Activated CD4-positive, alpha-beta T cell treated with anti-CD3 and anti-CD28 coated beads for 4 hours (primary cell): ENCODE data around the gene UBE2L5.

ENCODE experiments used
- DNase-seq, 2 donors: peaks; one replicate each; pipeline ENCODE4 v3.0.0-alpha.2; 2020

The UBE2L5 gene

GRCh38 chr13:30422054-30422839 lies at the start of gene UBE2L5:
TSS of gene UBE2L5 (plus strand) at chr13:30422493. CDS start at chr13:30427991, 5,498 bp downstream.
- peak; percentile 44 to 68 for DNase-seq

- DNase-seq: peak; percentile 26 to 28
These were observed 48.6 kb upstream of the UBE2L5 start for GRCh38 chr13:30373727-30374126.

GRCh38 chr13:30375265-30375835 lies 46.9 kb upstream of the UBE2L5 start:
- DNase-seq: no peak

GRCh38 chr13:30376426-30377311 lies 45.6 kb upstream of the UBE2L5 start:
- peak; percentile 53 to 56 for DNase-seq

- DNase-seq: no peak
These were observed 45.0 kb upstream of the UBE2L5 start for GRCh38 chr13:30377312-30377685.

- DNase-seq: no peak
These were observed 44.1 kb upstream of the UBE2L5 start for GRCh38 chr13:30378191-30378590.

GRCh38 chr13:30381049-30381448 lies 41.2 kb upstream of the UBE2L5 start:
- no peak for DNase-seq

GRCh38 chr13:30382836-30383525 lies 39.3 kb upstream of the UBE2L5 start:
- no peak for DNase-seq

GRCh38 chr13:30388406-30389283 lies 33.6 kb upstream of the UBE2L5 start:
- DNase-seq: no peak

GRCh38 chr13:30391956-30392680 lies 30.2 kb upstream of the UBE2L5 start:
- no peak for DNase-seq

- DNase-seq: no peak
These were observed 29.6 kb upstream of the UBE2L5 start for GRCh38 chr13:30392681-30393045.

GRCh38 chr13:30394751-30395191 lies 27.5 kb upstream of the UBE2L5 start:
- no peak for DNase-seq

- peak; percentile 61 to 62 for DNase-seq
These were observed 26.8 kb upstream of the UBE2L5 start for GRCh38 chr13:30395192-30396158.

- peak in 1 of 2 donors; percentile 30 for DNase-seq
These were observed 25.7 kb upstream of the UBE2L5 start for GRCh38 chr13:30396434-30397075.

- DNase-seq: no peak
These were observed 23.7 kb upstream of the UBE2L5 start for GRCh38 chr13:30398601-30399072.

GRCh38 chr13:30400376-30400775 lies 21.9 kb upstream of the UBE2L5 start:
- no peak for DNase-seq

- no peak for DNase-seq
These were observed 20.9 kb upstream of the UBE2L5 start for GRCh38 chr13:30401347-30401746.

GRCh38 chr13:30403456-30403855 lies 18.8 kb upstream of the UBE2L5 start:
- DNase-seq: no peak

- no peak for DNase-seq
These were observed 18.1 kb upstream of the UBE2L5 start for GRCh38 chr13:30404207-30404606.
